Astrocyte of the spinal cord (primary cell): ENCODE results near the gene ADAMTS12.

Experiments
- DNase-seq: peaks from one replicate; pipeline ENCODE4 v3.0.0; 2011; ENCODE audit warnings: low read depth, low spot score
- H3K4me3 ChIP-seq: 2 replicates; pipeline ENCODE4 v1.5.1; 2011; ENCODE audit warnings: low read depth, mild to moderate bottlenecking, low read length, moderate library complexity
- in situ Hi-C: cut with HindIII; loops from 2 replicates; pipeline ENCODE4 v1.10.0; 2017; ENCODE audit warnings: low sequenced_read_pairs
- TF ChIP-seq, protein P1 (sequence below): IDR thresholded peaks from 2 replicates; pipeline ENCODE4 v1.5.1; 2012; ENCODE audit warnings: low read depth, mild to moderate bottlenecking, low read length, inconsistent platforms

Gene ADAMTS12

DNA sequence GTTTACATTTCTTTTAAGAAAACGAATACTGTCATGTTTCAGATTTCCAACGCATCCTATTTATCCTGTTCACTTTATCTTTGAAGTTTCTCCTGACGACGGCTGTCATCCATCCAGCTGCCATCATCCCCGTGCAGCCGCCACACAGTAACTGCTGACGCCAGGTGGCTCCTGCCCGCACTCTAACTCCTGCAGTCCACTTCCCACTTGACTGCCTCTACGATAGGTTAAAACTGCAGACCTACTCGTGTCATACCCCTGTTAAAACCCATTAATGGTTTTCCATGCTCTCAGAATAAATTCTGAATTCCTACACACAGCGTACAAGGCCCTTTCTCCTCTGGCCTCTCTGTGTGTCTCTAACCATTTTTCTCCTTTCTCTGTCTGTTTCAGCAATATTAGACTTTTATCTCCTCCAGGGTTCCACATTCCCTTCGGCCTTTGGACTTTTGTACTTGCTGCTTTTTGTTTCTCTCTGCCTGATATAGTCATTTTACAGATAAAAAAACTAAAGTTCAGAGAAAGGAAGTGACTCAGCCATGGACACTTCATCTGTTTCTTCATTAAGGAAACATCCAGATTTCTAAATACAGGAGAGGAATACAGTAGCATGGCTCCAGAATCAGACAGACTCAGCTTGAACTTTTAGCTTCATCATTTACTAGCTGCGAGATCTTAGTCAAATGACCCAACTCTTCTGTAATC is 84.9 kb downstream of the ADAMTS12 start:
- peak; percentile 77 for DNase-seq
- TF ChIP-seq, protein P1, sequence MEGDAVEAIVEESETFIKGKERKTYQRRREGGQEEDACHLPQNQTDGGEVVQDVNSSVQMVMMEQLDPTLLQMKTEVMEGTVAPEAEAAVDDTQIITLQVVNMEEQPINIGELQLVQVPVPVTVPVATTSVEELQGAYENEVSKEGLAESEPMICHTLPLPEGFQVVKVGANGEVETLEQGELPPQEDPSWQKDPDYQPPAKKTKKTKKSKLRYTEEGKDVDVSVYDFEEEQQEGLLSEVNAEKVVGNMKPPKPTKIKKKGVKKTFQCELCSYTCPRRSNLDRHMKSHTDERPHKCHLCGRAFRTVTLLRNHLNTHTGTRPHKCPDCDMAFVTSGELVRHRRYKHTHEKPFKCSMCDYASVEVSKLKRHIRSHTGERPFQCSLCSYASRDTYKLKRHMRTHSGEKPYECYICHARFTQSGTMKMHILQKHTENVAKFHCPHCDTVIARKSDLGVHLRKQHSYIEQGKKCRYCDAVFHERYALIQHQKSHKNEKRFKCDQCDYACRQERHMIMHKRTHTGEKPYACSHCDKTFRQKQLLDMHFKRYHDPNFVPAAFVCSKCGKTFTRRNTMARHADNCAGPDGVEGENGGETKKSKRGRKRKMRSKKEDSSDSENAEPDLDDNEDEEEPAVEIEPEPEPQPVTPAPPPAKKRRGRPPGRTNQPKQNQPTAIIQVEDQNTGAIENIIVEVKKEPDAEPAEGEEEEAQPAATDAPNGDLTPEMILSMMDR, result no peak
- no peak overlapping the region for H3K4me3 ChIP-seq
- in situ Hi-C loops, result no loop called here

DNA sequence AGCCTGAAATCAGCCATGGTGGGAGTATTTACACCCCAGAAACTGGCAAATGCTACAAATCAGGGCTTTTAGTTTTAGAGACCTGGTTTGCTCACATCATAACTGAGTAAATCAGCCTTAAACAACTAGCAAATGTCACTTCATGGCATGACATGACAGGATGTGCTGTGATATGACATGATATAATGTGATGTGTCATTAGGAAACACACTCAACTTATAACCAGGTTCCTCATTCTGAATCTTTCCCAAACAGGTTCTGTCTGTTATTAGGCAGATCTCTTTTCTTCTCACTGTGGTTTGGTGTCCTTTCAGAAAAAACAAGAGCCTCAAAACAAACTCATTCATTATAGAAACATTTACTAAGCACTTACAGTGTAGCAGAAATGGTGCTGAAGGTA is 90.5 kb downstream of the ADAMTS12 start:
- H3K4me3 ChIP-seq, result no peak overlapping the region
- in situ Hi-C loops, result no loop called here
- TF ChIP-seq, protein P1, result no peak
- DNase-seq, result no peak

DNA sequence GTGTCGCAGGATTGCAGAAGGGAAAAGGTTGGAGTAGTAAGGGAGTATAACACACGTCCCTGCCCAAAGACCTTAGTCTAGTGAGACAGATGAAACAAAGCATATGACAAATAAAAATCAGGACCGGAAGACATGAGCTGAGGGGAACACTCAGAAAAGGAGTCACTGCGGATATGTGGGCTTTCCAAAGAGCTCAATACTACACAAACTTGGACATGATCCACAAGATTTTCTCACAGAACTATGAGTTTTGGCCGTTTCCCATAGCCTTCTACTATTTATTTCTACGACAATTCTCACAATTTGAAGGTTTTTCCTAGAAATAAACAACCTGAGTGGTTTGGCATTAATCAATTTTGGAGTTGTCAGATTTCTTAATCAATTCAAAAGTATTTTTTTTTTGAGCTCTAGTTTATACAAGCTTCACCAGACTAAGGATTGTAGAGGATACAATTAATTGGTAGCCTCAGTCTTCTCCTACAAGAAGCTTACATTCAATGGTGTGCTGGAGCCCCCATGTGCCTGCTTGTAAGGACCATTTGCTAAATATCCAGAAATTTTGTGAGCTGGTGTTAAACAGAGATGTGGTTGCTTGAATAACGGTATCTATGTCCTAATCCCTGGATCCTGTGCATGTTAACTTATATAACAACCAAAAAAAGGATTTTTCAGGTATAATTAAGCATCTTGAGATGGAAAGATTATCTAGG is 91.4 kb downstream of the ADAMTS12 start:
- no peak overlapping the region for H3K4me3 ChIP-seq
- TF ChIP-seq, protein P1, result peak; percentile 5
- no peak for DNase-seq
- in situ Hi-C loops, result no loop called here

DNA sequence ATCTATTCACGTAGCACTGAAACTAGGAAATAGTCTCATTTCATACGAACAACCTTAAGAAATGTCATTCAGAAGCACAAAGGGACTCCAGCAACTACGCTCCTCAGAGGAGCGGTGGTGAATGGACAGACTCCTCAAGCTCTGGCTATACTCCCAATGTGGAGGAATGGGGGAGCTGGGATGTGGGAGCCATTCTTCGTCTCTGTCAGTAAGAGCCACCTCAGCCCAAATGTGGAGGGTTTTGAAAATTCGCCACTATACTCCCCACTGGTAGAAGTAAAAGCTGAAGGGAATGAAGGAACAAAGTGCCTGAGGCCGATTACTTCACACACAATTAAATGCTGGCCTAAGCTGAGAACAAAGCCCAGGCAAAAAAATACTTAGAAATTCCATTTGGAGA is 96.3 kb downstream of the ADAMTS12 start:
- no peak for DNase-seq
- in situ Hi-C loops, result no loop called here
- TF ChIP-seq, protein P1, result no peak

DNA sequence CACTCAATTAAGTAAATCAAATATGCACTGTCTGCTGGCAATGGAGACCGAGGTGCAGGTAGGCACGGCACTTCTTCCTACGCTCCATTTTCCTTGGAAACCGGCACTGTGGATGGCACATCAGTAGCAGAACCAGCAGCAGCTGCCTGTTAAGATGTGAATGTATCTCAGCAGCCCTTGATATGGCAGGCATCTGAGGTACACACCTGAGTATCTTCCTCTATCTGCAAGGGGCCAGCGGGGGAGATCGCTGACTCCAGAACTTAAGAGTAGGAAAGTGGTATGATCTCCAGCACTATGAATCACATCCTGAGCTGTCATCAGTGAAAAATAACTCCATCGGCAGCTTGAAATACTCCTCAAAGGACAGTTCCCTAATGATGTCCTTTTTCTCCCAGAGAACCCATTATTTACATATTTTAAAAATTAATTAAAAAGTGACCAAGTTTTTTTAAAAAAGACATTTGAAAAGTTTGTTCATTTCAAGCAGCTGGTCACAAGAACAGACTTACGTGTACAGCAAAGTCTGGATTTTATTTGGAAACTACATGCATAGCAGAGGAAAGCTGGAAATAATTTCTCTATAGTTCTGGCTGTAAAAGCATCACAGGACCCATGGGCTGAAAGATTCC is 97.1 kb downstream of the ADAMTS12 start:
- no peak overlapping the region for H3K4me3 ChIP-seq
- TF ChIP-seq, protein P1, result no peak
- DNase-seq, result peak; percentile 55
- in situ Hi-C loops, result no loop called here

More for the DNA sequence above, 96.3 kb downstream of the ADAMTS12 start:
- H3K4me3 ChIP-seq, result no peak overlapping the region

DNA sequence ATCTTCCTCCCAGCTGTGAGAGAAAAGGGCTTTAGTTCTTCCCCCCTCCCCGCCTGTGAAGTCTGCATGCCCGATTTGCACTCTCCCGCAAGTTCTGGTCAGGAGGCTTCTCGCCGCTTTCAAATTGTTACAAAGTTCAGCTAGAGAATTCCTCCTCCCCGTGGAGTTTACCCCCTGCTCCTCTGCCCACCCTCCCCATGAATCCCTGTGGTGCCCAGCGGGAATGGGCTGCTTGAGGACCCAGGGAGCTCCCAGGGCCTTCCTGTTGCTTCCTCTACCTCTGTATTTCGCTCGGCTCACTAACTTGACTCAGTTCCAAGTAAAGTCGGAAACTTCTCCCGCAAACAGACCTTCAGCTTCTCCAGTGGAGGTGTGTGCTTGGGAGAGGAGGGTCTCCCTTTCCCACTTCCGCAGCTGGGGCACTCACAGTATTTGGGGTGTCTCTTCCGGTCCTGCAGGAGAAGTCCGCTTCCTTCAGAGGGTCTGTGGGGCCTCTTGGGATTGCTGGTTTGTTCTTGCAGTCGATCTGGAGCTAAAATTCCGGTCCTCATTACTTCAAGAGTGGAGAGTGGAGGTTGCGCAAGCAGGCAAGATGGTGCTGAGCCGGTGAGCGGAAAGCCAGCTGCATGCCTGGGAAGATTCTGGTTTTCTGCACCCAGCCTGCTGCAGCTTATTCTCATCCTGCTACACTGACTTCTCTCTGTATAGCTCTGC is 97.8 kb downstream of the ADAMTS12 start:
- TF ChIP-seq, protein P1, result no peak
- no peak for DNase-seq
- H3K4me3 ChIP-seq, result no peak overlapping the region
- in situ Hi-C loops, result no loop called here
